AG04450 (cell line): ENCODE results near the gene SCART1. TPM values are rescaled to one million over a fixed set of nuclear protein-coding genes. Genes with fewer than 3 reads are reported as not detected.
"Not testable (repeated sequence)": the region's sequence is repeated elsewhere in the genome, so short reads cannot be mapped to it uniquely, and the experiment has no call there.

ENCODE experiments used
- CTCF ChIA-PET: fragments of 300-600, 350-600 bp; formaldehyde crosslinking; extraction: SDS; loops from one replicate; lab custom pipeline; 2022; ENCODE audit warnings: antibody characterized with exemption, inconsistent platforms; lab: Charles Lee
- POLR2A ChIA-PET: fragments of 350-600 bp; formaldehyde crosslinking; extraction: SDS; loops from one replicate; lab custom pipeline; 2021; ENCODE audit warnings: antibody characterized with exemption, inconsistent platforms; lab: Yijun Ruan, JAX
- DNase-seq: peaks from one replicate; pipeline ENCODE4 v3.0.0-alpha.2; 2011; ENCODE audit warnings: low read depth, low spot score
- H3K27ac ChIP-seq: one replicate; pipeline ENCODE4 v1.5.1; 2012; ENCODE audit warnings: low read depth, low read length, control low read depth
- H3K27me3 ChIP-seq: one replicate; pipeline ENCODE4 v1.6.0; 2012; ENCODE audit warnings: low read length; ENCODE audit not compliant: control insufficient read depth, insufficient read depth
- H3K4me3 ChIP-seq: 2 replicates; pipeline ENCODE4 v1.5.1; 2011; ENCODE audit warnings: mild to moderate bottlenecking, low read depth, low read length, control low read depth
- H3K9me3 ChIP-seq: 2 replicates; pipeline ENCODE4 v1.5.1; 2012; ENCODE audit warnings: low read length; ENCODE audit not compliant: control insufficient read depth, insufficient read depth
- CTCF ChIP-seq: IDR thresholded peaks from 2 replicates; pipeline ENCODE4 v1.5.1; 2011; ENCODE audit warnings: low read depth, low read length, control low read depth, inconsistent platforms
- polyA plus RNA-seq: library from polyadenylated mRNA; depleted of rRNA; stranded (reverse); fragments of >200 nt; gene quantifications from 2 replicates; pipeline ENCODE4 v1.2.3, GENCODE V29; 2011

SCART1 gene
- polyA plus RNA-seq, 1 experiment: 0.67 TPM

DNA sequence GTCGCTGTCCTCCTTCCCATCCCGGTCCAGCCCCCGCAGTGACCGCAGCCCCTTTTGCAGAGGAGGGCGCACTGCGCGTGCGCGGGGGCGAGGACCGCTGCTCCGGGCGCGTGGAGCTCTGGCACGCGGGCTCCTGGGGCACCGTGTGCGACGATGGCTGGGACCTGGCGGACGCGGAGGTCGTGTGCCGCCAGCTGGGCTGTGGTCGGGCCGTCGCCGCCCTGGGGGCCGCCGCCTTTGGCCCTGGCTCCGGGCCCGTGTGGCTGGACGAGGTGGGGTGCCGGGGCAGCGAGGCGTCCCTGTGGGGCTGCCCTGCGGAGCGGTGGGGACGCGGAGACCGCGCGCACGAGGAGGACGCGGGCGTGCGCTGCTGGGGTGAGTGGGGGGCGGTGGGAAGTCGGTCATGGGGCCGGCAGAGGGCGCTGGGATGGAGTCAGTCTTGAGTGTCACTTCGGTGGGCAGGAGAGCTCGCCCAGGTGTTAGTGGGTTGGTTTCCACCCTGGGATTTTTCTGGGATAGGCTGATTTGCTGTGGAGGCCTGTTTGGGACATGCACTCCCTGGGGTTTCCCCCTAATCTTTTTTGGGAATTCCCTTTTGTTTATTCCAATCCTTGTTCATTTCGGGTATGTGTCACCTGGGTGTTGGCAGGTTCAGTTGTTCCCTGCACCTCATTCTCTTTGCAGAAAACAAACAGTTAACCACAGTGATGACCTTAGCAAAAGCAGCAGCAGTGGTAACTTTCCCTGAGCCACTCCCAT is 11.6 kb downstream of the SCART1 start:
- Histone ChIP-seq H3K4me3 (no peak overlapping the region), H3K27ac (no peak overlapping the region), H3K9me3 (no peaks in the 10 kb centered on the region; the same call in 1 of the 2 replicates), H3K27me3 (no peaks in the 10 kb centered on the region)
- CTCF ChIA-PET: interaction anchor here (1.3 kb wide), 1 partner anchor 136 kb away, joined by 5 read pairs; no protein-coding TSS in a partner anchor
- no peak for DNase-seq
- POLR2A ChIA-PET: no interaction called here
- TF ChIP-seq CTCF: no peak

GRCh38 chr10:133465950-133466474 is 12.3 kb downstream of the SCART1 start:
- H3K27ac ChIP-seq: no peak overlapping the region
- no peak overlapping the region for H3K4me3 ChIP-seq
- DNase-seq: no peak
- POLR2A ChIA-PET: no interaction called here
- H3K9me3 ChIP-seq: no peaks in the 10 kb centered on the region; the same call in 1 of the 2 replicates
- TF ChIP-seq CTCF: no peak
- CTCF ChIA-PET: interaction anchor here (1.3 kb wide), 1 partner anchor 137 kb away, joined by 5 read pairs; no protein-coding TSS in a partner anchor
- H3K27me3 ChIP-seq: no peaks in the 10 kb centered on the region

DNA sequence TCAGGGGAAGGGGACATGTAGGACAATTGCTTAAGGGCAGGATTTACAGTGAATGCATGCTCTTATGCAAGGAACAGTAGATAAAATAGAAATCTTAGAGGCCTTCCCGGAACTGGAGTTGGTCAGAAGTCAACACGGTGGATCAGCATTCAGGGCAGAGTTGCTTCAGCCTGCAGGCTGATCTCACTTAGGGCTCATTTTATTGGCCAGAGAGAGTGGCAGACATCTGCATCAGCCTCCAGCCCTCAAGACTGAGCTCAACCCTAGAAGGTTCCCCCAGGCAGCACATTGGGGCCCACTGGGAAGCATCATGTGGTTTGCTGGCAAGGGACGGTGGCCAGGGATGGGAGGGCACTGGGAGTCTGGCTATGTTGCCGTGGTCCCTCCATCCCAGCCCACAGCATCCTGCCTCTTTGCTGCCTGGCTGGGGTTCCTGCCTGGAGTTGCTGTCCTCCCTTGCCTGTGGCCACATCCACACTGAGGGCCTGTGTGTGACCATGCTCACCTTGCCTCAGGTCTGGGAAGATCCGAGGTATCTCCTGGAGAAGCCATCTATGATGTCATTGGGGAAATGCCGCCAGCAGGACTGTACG is 13.0 kb downstream of the SCART1 start:
- Histone ChIP-seq H3K4me3 (no peak overlapping the region), H3K27ac (no peak overlapping the region), H3K9me3 (no peaks in the 10 kb centered on the region; the same call in 1 of the 2 replicates), H3K27me3 (no peaks in the 10 kb centered on the region)
- no peak for TF ChIP-seq CTCF
- no peak for DNase-seq
- CTCF ChIA-PET: interaction anchor here (1.3 kb wide), 1 partner anchor 137 kb away, joined by 5 read pairs; no protein-coding TSS in a partner anchor
- POLR2A ChIA-PET: no interaction called here

- H3K9me3 ChIP-seq: no peaks in the 10 kb centered on the region; the same call in 1 of the 2 replicates
- TF ChIP-seq CTCF: no peak
- no peak overlapping the region for H3K4me3 ChIP-seq
- no peak for DNase-seq
- no peak overlapping the region for H3K27ac ChIP-seq
- ChIA-PET CTCF (no interaction called here), POLR2A (no interaction called here)
- H3K27me3 ChIP-seq: no peaks in the 10 kb centered on the region
Measured at GRCh38 chr10:133467286-133467911, 13.7 kb downstream of the SCART1 start.

- H3K27ac ChIP-seq, H3K27me3 ChIP-seq, POLR2A ChIA-PET, H3K4me3 ChIP-seq, H3K9me3 ChIP-seq, CTCF ChIA-PET, DNase-seq: not testable (repeated sequence)
Measured at GRCh38 chr10:133469205-133469604, 15.5 kb downstream of the SCART1 start.
